Measurements from ENCODE around the gene COG8. TPM values are rescaled to one million over a fixed set of nuclear protein-coding genes. Genes with fewer than 3 reads are reported as not detected.

Gene COG8
- total and polyA plus RNA-seq, 9 donors: 21.0 to 48.9 (median 40.7) TPM

DNA sequence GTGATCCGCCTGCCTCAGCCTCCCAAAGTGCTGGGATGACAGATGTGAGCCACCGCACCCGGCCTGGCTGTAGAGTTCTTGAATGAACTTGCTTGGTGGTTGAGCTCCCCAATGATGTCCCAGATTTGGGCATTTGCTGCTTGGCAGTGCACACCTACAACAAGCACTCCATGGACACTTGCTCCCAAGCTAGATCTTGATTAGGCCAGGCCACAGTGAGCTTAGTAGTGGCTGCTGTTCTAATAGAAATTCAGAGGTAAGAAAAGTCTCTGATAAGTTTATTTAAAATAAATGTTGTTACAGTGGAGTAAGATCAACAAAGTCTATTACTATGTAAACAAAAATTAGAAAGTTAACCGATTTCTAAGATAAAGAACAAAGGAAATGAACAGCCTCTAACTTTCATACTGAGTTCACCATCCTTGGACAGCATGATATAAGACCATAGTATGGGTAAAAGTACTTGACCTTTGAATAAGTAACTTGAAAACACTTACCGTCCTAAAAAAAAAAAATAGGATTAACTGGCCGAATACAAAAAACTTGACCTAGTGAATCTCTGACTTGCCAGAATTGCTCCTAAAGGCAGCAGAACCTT, 11.3 kb upstream of the COG8 start:
- DNase-seq: no peak
- Histone ChIP-seq H3K9me3 (no peaks in the 10 kb centered on the region), H3K4me1 (ENCODE audit: insufficient read depth) (no peaks in the 10 kb centered on the region), H3K4me3 (no peak overlapping the region), H3K27ac (no peak overlapping the region), H3K27me3 (no peaks in the 10 kb centered on the region), H3K36me3 (no peaks in the 10 kb centered on the region)
- intact Hi-C loops (cut with DNase I): no loop called here
- 60 to 70% (median 62%) methylated on average over 6 of the region's 6 CpGs for WGBS, 3 donors
- TF ChIP-seq, protein P1, sequence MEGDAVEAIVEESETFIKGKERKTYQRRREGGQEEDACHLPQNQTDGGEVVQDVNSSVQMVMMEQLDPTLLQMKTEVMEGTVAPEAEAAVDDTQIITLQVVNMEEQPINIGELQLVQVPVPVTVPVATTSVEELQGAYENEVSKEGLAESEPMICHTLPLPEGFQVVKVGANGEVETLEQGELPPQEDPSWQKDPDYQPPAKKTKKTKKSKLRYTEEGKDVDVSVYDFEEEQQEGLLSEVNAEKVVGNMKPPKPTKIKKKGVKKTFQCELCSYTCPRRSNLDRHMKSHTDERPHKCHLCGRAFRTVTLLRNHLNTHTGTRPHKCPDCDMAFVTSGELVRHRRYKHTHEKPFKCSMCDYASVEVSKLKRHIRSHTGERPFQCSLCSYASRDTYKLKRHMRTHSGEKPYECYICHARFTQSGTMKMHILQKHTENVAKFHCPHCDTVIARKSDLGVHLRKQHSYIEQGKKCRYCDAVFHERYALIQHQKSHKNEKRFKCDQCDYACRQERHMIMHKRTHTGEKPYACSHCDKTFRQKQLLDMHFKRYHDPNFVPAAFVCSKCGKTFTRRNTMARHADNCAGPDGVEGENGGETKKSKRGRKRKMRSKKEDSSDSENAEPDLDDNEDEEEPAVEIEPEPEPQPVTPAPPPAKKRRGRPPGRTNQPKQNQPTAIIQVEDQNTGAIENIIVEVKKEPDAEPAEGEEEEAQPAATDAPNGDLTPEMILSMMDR (IDR thresholded peaks at IDR 0.05): no peak
- TF ChIP-seq EP300 (IDR thresholded peaks at IDR 0.05) (no peak), POLR2A (IDR thresholded peaks at IDR 0.05) (no peak)

DNA sequence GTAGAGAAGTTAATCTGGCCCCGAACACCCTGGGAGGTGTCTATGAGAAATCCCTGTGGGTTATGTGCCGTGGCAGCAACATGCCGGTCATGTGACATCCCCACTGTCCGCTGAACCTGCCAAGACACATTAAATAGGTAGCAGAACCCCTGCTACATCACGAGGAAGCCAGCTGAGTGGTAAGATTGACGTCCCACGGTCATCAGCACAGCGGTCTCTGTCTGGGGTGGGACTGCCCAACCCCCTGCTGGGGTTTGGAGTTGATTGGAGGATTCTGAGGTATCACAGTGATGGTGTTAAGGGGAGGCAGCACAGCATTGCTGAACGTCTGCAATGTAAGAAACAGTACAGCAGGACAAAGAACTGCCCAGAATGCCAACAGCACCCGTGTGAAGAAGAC, 10.2 kb upstream of the COG8 start:
- DNase-seq: no peak
- WGBS, 3 donors: 80 to 90% (median 86%) methylated on average over 10 of the region's 10 CpGs
- H3K36me3 ChIP-seq: no peaks in the 10 kb centered on the region
- no peaks in the 10 kb centered on the region for H3K4me1 ChIP-seq (ENCODE audit: insufficient read depth)
- no peaks in the 10 kb centered on the region for H3K27me3 ChIP-seq
- H3K9me3 ChIP-seq: no peaks in the 10 kb centered on the region
- H3K4me3 ChIP-seq: no peak overlapping the region
- H3K27ac ChIP-seq: no peak overlapping the region
- intact Hi-C loops (cut with DNase I): no loop called here
- TF ChIP-seq POLR2A (IDR thresholded peaks at IDR 0.05) (no peak), EP300 (IDR thresholded peaks at IDR 0.05) (no peak)
- TF ChIP-seq, protein P1 (IDR thresholded peaks at IDR 0.05): no peak

DNA sequence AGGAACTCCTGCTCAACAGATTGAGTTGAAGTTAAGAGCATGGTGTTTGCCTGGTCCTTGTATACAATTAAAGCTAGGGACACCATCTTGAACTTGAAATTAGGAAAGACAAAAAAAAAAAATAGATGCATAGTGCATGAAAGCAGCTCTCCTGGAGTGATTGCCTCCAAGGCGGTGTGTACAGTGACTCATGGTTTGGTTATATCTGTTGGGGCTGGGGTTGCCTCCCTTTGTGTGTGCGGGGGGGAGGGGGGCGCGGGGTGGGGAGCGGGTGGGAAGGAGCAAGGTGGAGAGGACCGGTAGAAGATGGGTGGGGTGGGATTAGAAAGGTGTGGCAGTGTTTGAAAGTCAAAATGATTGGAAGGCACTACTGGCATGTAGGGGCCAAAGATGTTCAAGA, 8.9 kb upstream of the COG8 start:
- H3K4me1 ChIP-seq (ENCODE audit: insufficient read depth): no peaks in the 10 kb centered on the region
- H3K36me3 ChIP-seq: no peaks in the 10 kb centered on the region
- no peak for TF ChIP-seq POLR2A (IDR thresholded peaks at IDR 0.05)
- no peaks in the 10 kb centered on the region for H3K27me3 ChIP-seq
- WGBS, 3 donors: 90 to 94% (median 92%) methylated on average over 6 of the region's 6 CpGs
- H3K4me3 ChIP-seq: no peak overlapping the region
- no peaks in the 10 kb centered on the region for H3K9me3 ChIP-seq
- intact Hi-C loops (cut with DNase I): no loop called here
- no peak overlapping the region for H3K27ac ChIP-seq
- DNase-seq: no peak

DNA sequence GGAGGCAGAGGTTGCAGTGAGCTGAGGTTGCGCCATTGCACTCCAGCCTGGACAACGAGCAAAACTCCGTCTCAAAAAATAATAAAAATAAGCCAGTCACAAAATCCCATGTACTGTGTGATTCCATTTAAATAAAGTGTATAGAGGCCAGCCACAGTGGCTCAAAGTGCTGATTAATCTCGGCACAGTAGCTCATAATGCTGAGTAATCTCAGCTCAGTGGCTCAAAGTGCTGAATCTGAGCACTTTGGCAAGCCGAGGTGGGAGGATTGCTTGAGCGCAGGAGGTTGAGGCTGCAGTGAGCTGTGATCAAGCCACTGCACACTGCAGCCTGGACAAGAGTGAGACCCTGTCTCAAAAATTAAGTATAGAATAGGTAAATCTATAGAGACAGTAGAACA, 7.3 kb upstream of the COG8 start:
- DNase-seq: no peak

DNA sequence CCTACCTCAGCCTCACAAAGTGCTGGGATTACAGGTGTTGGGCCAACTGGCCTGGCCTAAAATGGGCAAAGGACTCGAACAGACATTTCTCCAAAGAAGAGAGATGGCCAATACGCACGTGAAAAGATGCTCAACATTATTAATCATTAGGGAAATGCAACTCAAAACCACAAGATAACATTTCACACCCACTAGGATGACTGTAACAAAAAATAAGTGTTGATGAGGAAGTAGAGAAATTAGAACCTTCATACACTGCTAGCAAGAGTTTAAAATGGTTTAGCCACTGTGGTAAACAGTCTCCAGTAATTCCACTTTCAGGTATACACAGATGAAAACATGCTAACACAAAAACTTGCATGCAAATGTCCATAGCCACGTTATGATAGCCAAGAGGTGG, 6.6 kb upstream of the COG8 start:
- TF ChIP-seq, protein P1 (IDR thresholded peaks at IDR 0.05): no peak

More for the DNA sequence above, 7.3 kb upstream of the COG8 start:
- TF ChIP-seq POLR2A (IDR thresholded peaks at IDR 0.05): no peak
- TF ChIP-seq EP300 (IDR thresholded peaks at IDR 0.05): no peak
- TF ChIP-seq, protein P1 (IDR thresholded peaks at IDR 0.05): no peak
- no peaks in the 10 kb centered on the region for H3K27me3 ChIP-seq
- intact Hi-C loops (cut with DNase I): no loop called here
- H3K27ac ChIP-seq: no peak overlapping the region
- no peaks in the 10 kb centered on the region for H3K9me3 ChIP-seq
- H3K4me3 ChIP-seq: no peak overlapping the region
- H3K36me3 ChIP-seq: no peaks in the 10 kb centered on the region
- WGBS, 3 donors: 81 to 84% (median 84%) methylated on average over 6 of the region's 6 CpGs
- H3K4me1 ChIP-seq (ENCODE audit: insufficient read depth): no peaks in the 10 kb centered on the region

More for the DNA sequence above, 6.6 kb upstream of the COG8 start:
- H3K4me3 ChIP-seq: no peak overlapping the region
- H3K27ac ChIP-seq: no peak overlapping the region
- H3K36me3 ChIP-seq: no peaks in the 10 kb centered on the region
- intact Hi-C loops (cut with DNase I): no loop called here
- H3K4me1 ChIP-seq (ENCODE audit: insufficient read depth): no peaks in the 10 kb centered on the region
- WGBS, 3 donors: 73 to 80% (median 77%) methylated on average over 4 of the region's 4 CpGs
- DNase-seq: no peak
- H3K9me3 ChIP-seq: no peaks in the 10 kb centered on the region
- H3K27me3 ChIP-seq: no peaks in the 10 kb centered on the region

All from ovary (tissue), 9 donors.